ENCODE measurements around the gene ADAMTS14.

ADAMTS14 gene

GRCh38 chr10:70698211-70698610, 25.9 kb downstream of the ADAMTS14 start:
- ChIA-PET POLR2A (no interaction called here), CTCF (no interaction called here)
- no peak for DNase-seq (ENCODE audit: extremely low spot score)
- TF ChIP-seq FOXA1 (IDR thresholded peaks at IDR 0.05): no peak
- TF ChIP-seq FOXK2 (IDR thresholded peaks at IDR 0.05): no peak
- no peak for TF ChIP-seq ELF4 (IDR thresholded peaks at IDR 0.05)
- no peak for TF ChIP-seq BHLHE40 (IDR thresholded peaks at IDR 0.05; ENCODE audit: borderline replicate concordance)
- no peak for TF ChIP-seq FOXM1 (IDR thresholded peaks at IDR 0.05; ENCODE audit: borderline replicate concordance)
- no peak for TF ChIP-seq CTBP1 (IDR thresholded peaks at IDR 0.05; ENCODE audit: borderline replicate concordance)
- no peak for TF ChIP-seq HDGF (IDR thresholded peaks at IDR 0.05; ENCODE audit: borderline replicate concordance)
- TF ChIP-seq TARDBP (IDR thresholded peaks at IDR 0.05): no peak
- TF ChIP-seq, protein P1, sequence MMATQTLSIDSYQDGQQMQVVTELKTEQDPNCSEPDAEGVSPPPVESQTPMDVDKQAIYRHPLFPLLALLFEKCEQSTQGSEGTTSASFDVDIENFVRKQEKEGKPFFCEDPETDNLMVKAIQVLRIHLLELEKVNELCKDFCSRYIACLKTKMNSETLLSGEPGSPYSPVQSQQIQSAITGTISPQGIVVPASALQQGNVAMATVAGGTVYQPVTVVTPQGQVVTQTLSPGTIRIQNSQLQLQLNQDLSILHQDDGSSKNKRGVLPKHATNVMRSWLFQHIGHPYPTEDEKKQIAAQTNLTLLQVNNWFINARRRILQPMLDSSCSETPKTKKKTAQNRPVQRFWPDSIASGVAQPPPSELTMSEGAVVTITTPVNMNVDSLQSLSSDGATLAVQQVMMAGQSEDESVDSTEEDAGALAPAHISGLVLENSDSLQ (IDR thresholded peaks at IDR 0.05): no peak
- no peak for TF ChIP-seq SP1 (IDR thresholded peaks at IDR 0.05)
- TF ChIP-seq NFRKB (IDR thresholded peaks at IDR 0.05): no peak
- TF ChIP-seq LEF1 (IDR thresholded peaks at IDR 0.05; ENCODE audit: borderline replicate concordance): no peak
- no peak for TF ChIP-seq ZNF384 (IDR thresholded peaks at IDR 0.05)
- no peak for TF ChIP-seq SUZ12 (IDR thresholded peaks at IDR 0.05)

- CTCF ChIA-PET: no interaction called here
- POLR2A ChIA-PET: no interaction called here
- TF ChIP-seq TARDBP (IDR thresholded peaks at IDR 0.05): no peak
- no peak for TF ChIP-seq ZNF384 (IDR thresholded peaks at IDR 0.05)
- no peak for TF ChIP-seq L3MBTL2 (conservative IDR thresholded peaks at IDR 0.05)
- TF ChIP-seq SUZ12 (IDR thresholded peaks at IDR 0.05): no peak
- no peak for TF ChIP-seq FOXK2 (IDR thresholded peaks at IDR 0.05)
- no peak for TF ChIP-seq FOXA1 (IDR thresholded peaks at IDR 0.05)
- no peak for TF ChIP-seq SP1 (IDR thresholded peaks at IDR 0.05)
- TF ChIP-seq HDGF (IDR thresholded peaks at IDR 0.05; ENCODE audit: borderline replicate concordance): no peak
- TF ChIP-seq ARNT (IDR thresholded peaks at IDR 0.05): no peak
- TF ChIP-seq, protein P1 (IDR thresholded peaks at IDR 0.05): no peak
- no peak for TF ChIP-seq LEF1 (IDR thresholded peaks at IDR 0.05; ENCODE audit: borderline replicate concordance)
- no peak for TF ChIP-seq NFRKB (IDR thresholded peaks at IDR 0.05)
- no peak for TF ChIP-seq ELF4 (IDR thresholded peaks at IDR 0.05)
- TF ChIP-seq FOXM1 (IDR thresholded peaks at IDR 0.05; ENCODE audit: borderline replicate concordance): no peak
- TF ChIP-seq CTBP1 (IDR thresholded peaks at IDR 0.05; ENCODE audit: borderline replicate concordance): no peak
- TF ChIP-seq BHLHE40 (IDR thresholded peaks at IDR 0.05; ENCODE audit: borderline replicate concordance): no peak
- DNase-seq (ENCODE audit: extremely low spot score): no peak
Measured at GRCh38 chr10:70699063-70699658, 26.9 kb downstream of the ADAMTS14 start.

GRCh38 chr10:70699659-70700174, 27.4 kb downstream of the ADAMTS14 start:
- ChIA-PET POLR2A (no interaction called here), CTCF (no interaction called here)
- TF ChIP-seq ZNF384 (IDR thresholded peaks at IDR 0.05) (no peak), BHLHE40 (IDR thresholded peaks at IDR 0.05; ENCODE audit: borderline replicate concordance) (no peak), NFRKB (IDR thresholded peaks at IDR 0.05) (no peak), SUZ12 (IDR thresholded peaks at IDR 0.05) (no peak), CTBP1 (IDR thresholded peaks at IDR 0.05; ENCODE audit: borderline replicate concordance) (no peak), FOXM1 (IDR thresholded peaks at IDR 0.05; ENCODE audit: borderline replicate concordance) (no peak), HDGF (IDR thresholded peaks at IDR 0.05; ENCODE audit: borderline replicate concordance) (no peak), SP1 (IDR thresholded peaks at IDR 0.05) (no peak), L3MBTL2 (conservative IDR thresholded peaks at IDR 0.05) (no peak), LEF1 (IDR thresholded peaks at IDR 0.05; ENCODE audit: borderline replicate concordance) (no peak), FOXA1 (IDR thresholded peaks at IDR 0.05) (no peak), ELF4 (IDR thresholded peaks at IDR 0.05) (no peak)
- no peak for DNase-seq (ENCODE audit: extremely low spot score)

DNA sequence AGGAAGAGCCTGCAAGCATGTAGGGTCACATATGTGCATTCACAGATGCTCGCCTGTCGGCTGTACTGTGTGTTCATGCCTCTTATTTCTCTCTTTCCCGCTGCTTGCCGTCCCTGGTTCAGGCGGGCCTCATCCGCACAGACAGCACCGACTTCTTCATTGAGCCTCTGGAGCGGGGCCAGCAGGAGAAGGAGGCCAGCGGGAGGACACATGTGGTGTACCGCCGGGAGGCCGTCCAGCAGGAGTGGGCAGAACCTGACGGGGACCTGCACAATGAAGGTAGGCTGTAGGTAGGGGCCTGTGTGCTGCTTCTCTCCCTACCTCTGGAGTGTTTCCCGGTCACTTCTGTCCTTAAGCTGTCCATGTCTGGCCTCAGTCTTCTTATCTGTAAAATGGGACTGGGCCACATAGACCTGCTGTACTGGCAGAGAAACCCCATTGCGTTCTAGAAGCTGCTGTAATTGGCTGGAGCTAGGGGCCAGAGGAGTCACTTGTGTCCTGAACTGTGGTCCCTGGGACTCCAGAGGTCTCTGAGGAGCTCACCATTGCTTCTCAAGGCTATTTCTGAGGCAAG, 30.0 kb downstream of the ADAMTS14 start:
- ChIA-PET CTCF (no interaction called here), POLR2A (no interaction called here)
- TF ChIP-seq HDGF (IDR thresholded peaks at IDR 0.05; ENCODE audit: borderline replicate concordance): no peak
- TF ChIP-seq, protein P1 (IDR thresholded peaks at IDR 0.05): no peak
- no peak for TF ChIP-seq FOXM1 (IDR thresholded peaks at IDR 0.05; ENCODE audit: borderline replicate concordance)
- TF ChIP-seq ARNT (IDR thresholded peaks at IDR 0.05): no peak
- no peak for TF ChIP-seq NFRKB (IDR thresholded peaks at IDR 0.05)
- no peak for TF ChIP-seq SUZ12 (IDR thresholded peaks at IDR 0.05)
- TF ChIP-seq BHLHE40 (IDR thresholded peaks at IDR 0.05; ENCODE audit: borderline replicate concordance): no peak
- TF ChIP-seq CTBP1 (IDR thresholded peaks at IDR 0.05; ENCODE audit: borderline replicate concordance): no peak
- TF ChIP-seq L3MBTL2 (conservative IDR thresholded peaks at IDR 0.05): no peak
- TF ChIP-seq FOXA1 (IDR thresholded peaks at IDR 0.05): no peak
- no peak for TF ChIP-seq TARDBP (IDR thresholded peaks at IDR 0.05)
- no peak for TF ChIP-seq ELF4 (IDR thresholded peaks at IDR 0.05)
- TF ChIP-seq LEF1 (IDR thresholded peaks at IDR 0.05; ENCODE audit: borderline replicate concordance): no peak
- TF ChIP-seq SP1 (IDR thresholded peaks at IDR 0.05): no peak
- no peak for DNase-seq (ENCODE audit: extremely low spot score)

DNA sequence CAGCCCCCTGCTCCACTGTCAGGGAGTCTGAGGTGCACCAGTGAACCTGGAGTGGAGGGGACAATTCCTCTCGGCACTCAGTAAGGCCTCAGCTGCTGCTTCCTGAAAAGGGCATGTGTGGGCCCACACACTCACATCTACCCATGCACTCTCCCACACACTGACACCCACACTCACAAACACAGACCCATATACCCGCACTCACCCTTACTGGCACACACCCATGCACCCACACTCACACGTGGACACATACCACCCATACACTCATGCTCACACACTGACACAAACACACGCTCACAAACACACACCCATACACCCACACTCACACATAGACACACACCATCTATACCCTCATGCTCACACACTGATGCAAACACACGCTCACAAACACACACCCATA, 31.9 kb downstream of the ADAMTS14 start:
- no peak for DNase-seq (ENCODE audit: extremely low spot score)
- POLR2A ChIA-PET: no interaction called here
- CTCF ChIA-PET: no interaction called here
- TF ChIP-seq LEF1 (IDR thresholded peaks at IDR 0.05; ENCODE audit: borderline replicate concordance) (no peak), ELF4 (IDR thresholded peaks at IDR 0.05) (no peak), CTBP1 (IDR thresholded peaks at IDR 0.05; ENCODE audit: borderline replicate concordance) (no peak), L3MBTL2 (conservative IDR thresholded peaks at IDR 0.05) (no peak), ARNT (IDR thresholded peaks at IDR 0.05) (no peak), NFRKB (IDR thresholded peaks at IDR 0.05) (no peak), BHLHE40 (IDR thresholded peaks at IDR 0.05; ENCODE audit: borderline replicate concordance) (no peak), FOXK2 (IDR thresholded peaks at IDR 0.05) (no peak), SUZ12 (IDR thresholded peaks at IDR 0.05) (no peak), FOXA1 (IDR thresholded peaks at IDR 0.05) (no peak), TARDBP (IDR thresholded peaks at IDR 0.05) (no peak)
- TF ChIP-seq, protein P1 (IDR thresholded peaks at IDR 0.05): no peak

Data from HEK293T (cell line).